Pancreas (tissue), 8 donors: ENCODE data around the gene TMEM200A. TPM values are rescaled to one million over a fixed set of nuclear protein-coding genes. Genes with fewer than 3 reads are reported as not detected.

Source experiments
- polyA plus RNA-seq, 2 donors: library from polyadenylated mRNA; stranded (reverse); fragments of 200-250 nt; gene quantifications; one replicate each; pipeline ENCODE4 v1.2.3, GENCODE V29; 2013
- total RNA-seq, 6 donors: library from RNA; stranded (reverse); fragmentation: NEBNext Ultra II Directional in 4 of 6; extraction: Animal tissue kit (Norgen Biotek cat#: 25700) in 4 of 6; gene quantifications; one replicate each; pipeline versions ENCODE4 v1.2.1 to v1.2.4, GENCODE V29; 2021 to 2023
- donor health status: healthy with polysubstance abuse.
- donor health status: DM: no; HTN: no; CAD: no; lungs with moderate emphysema.
- donor health status: DM: no; HTN: no; CAD: no.
- donor health status: Bipolar disorder and iron deficiency.
- donor health status: DM: yes; HTN: yes; CAD: no.
- donor health status: DM: no; HTN: no; CAD: no.
- donor health status: DM: no; HTN: no; CAD: no.
- donor health status: DM: yes; HTN: yes; CAD: no.

Gene TMEM200A
- total and polyA plus RNA-seq, 8 donors: 0.32 to 7.3 (median 1.3) TPM

Other genes with a start within 250 kb of the TMEM200A start
- 1 to 10 TPM in 4 of 6 donors, under 1 TPM in 2; 0.19 to 2.5 (median 1.3) TPM for gene SAMD3, start 143.1 kb upstream of the TMEM200A start, total RNA-seq
- gene SAMD3, start 143.1 kb upstream of the TMEM200A start, polyA plus RNA-seq: 1 to 10 TPM; 1.2 to 5.9 TPM